Hypothalamus (tissue), 51 donors: ENCODE measurements around the gene TRABD2B.

ENCODE experiments used
- DNase-seq, 51 donors: peaks; one replicate each; lab custom pipeline; 2025; lab: John Stamatoyannopoulos, UW

TRABD2B gene

DNA sequence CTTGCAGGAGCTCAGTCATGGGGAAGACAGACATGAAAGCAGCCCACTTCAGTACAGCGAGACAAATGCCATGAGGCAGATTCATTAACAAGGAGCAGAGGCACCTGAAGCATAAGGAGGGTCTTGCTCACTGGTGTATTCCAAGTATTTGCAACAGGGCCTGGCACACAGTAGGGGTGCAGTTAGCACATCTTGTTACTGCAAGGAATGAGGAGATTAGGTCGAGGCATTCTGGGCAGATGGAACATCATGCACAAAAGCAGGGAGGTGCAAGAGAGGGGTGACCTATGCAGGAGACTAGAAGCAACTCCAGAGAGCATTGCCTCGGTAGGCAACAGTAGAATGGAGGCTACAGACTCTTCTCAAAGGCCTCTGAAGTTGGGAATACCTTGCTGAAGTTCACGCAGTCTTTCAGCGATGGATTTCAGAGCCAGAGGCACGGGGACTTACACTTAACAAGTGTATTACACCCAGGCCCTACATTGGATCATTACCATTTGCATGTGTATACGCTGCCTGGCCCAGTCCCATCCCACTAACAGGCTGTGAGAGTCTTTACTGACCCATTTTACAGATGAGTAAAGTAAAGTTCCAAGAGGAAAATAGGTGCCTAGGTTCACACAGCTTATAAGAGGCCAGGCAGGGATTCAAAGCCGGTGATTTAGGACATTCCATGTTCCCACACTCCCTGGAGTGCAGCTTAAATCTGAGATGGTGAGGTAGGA, 82.1 kb downstream of the TRABD2B start:
- no peak for DNase-seq

DNA sequence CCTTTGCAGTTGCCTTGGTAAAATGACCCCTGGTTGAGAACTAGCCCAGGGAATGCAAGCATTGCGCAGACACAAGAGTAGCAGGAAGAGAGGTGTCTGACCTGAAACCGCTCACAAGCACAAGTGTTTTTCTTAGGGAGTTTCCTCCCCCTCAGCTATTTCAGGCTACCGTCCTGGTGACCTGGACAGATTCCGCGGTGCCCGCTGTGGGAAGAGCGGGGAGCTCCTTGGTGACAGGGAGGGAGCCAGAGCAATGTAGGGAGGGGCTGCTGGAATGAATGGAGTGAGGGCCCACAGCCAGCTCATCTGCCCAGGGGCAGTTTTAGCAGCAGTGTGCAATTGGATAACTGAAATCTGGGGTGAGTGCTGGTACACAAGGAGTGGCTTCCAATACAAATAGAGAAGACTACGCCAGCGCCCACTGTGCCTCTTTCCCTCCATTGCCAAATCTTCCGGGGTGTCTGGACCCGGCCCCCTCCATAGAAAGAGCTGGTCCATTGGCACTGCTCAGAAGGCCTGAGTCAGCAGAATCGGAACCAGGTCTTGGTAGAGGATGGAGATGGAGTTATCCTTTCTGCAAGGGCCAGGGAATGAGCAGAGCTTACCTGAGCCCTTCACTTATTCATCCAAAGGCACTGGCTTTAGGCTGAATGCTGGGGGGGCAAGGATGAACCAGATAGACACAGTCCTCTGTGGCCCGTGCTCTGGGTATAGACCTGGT, 82.8 kb downstream of the TRABD2B start:
- no peak for DNase-seq

DNA sequence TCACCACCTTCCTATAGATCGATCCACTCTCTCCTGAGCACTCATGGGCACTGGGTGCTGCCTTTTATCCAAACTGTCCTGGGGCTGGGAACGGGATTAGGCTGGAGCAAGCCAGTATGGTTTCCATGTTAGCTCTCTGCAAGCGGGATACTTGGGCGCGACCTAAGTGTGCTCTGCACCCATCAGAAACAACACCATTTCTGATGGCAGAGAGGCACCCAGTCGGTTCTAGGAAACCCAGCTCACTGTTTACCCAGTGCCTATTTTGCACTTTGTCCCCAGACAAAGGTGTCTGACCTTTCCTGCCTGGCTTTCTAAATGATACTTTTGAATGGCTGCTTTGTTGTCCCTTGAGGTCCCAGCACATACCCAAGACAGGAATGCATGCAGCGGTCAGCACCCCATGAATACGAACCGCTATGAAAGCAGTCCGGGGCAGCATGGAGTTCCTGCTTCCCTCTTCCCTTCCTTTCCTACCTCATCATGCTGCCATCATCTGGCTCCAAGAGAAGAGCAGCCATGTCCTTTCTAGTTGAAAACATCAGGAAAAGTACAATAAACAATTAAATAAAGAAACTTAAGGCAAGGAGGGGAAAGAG, 83.9 kb downstream of the TRABD2B start:
- DNase-seq: no peak

DNA sequence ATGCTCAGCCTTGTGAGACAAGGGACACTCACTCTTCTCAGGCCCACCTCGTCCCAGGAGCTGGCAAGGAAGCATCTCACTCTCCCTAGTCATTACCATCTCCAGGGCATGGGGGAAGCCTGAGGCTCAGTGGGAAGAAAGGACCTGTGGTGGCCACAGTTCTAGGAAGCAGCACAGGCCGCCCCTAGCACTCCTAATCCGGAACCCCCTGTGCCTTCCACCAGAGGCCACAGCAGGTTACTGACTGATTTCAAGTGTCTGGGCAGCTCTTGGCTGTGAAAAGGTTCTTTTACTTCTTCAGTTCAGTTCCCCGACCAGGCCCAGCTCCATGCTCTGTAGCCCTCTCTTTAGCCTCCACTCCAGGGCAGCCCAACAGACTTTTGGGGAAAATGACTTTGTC, 84.4 kb downstream of the TRABD2B start:
- no peak for DNase-seq

DNA sequence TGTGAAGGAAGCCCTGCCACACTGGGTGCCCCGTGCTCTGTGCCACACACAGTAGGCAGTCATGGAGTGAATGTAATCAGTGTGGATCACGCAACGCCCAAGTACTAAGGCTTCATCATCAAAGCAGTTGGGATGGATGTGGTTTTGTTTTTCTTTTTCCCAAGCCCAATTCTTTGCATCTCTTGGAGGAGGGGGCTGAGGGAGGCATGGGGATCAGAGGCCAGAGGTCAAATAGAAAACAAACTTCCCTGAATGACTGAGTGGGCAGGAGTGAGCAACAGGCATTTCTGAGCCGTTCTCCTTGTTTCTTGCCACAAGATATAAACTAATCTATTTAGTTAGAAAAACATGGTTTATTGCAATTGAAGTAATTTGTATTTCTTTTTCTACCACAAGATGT, 85.3 kb downstream of the TRABD2B start:
- DNase-seq: no peak

DNA sequence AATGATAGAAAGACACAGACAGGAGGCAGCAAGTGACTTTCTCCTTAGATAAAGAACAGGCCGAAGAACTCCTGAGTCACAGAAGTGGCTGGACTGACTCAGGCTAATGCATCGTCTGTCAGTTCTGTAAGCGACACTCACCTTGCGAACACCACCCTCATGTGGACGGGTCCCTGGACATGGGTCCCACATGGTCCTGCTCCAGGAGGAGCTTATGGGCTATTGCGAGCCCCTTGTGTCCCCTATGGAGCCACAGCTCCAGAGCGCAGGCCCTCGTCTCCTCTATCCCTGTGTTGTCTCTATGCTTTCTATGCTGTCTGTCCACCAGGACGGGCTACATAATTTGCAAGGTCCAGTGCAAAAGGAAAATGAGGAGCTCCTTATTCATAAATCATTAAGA, 85.8 kb downstream of the TRABD2B start:
- no peak for DNase-seq

DNA sequence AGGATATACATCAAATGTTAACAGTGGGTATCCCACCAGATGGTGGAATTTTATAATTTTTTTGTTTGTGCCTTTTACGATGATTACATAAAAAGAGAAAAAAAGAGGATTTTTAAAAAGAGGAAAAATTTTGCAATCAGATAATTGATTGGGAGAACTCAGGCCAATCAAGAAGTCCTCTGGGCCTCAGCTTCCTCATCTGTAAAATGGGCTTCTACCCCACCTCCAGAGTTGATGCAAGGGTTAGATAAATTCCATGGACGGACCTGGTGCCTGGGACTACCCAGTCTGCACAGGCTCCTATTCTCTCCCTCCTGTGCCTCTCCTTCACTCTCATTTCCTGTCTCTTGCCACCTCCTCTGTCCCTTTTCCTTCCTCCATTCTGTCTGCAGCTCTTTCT, 88.9 kb downstream of the TRABD2B start:
- no peak for DNase-seq

DNA sequence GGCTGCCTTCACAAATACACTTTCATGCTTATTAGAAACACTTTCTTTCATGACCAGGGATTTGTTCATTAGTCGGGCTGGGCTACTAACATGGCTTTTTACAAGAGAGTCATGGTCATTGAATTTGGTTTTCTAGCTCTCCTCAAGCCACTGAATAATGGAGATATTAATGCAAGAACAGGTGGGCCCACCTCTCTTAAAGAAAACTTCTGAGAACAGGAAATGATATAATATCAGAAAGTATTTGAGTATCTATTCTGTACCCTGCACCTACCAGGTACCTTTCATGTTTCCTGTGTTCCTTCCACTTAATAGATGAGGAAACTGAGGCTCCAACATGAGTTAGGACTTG, 90.0 kb downstream of the TRABD2B start:
- DNase-seq: no peak

DNA sequence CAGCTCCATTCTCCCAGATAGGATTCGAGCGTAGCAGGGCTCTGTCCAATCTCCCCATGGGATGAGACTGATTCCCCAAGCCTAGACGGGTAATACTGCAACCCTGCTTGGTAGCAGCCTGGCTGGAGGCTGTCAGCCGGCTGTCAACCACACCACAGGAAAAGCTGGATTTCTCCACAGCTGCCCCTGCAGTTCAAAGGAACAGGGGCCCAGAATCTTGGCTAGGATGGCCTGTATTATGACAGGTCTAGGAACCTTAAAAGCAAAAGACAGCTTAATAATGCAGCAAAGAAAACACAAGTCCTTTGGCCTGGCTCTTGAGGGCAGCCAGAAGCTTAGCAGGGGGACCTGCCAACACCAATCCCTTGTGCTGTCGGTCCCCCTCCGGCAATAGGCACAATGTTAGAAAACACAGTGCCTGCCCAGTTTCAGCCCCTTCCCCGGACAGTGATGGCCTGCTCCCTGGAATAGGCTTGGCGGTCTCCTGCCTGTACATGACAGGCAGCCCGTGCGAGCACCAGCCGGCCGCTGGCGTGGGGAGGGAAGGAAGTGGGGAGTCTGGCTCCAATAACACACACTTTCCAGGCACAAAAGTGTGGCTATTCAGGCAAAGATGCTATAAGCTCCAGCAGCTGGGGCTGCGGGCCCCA, 90.5 kb downstream of the TRABD2B start:
- DNase-seq: peak in 2 of 51 donors; percentile 3 to 5

DNA sequence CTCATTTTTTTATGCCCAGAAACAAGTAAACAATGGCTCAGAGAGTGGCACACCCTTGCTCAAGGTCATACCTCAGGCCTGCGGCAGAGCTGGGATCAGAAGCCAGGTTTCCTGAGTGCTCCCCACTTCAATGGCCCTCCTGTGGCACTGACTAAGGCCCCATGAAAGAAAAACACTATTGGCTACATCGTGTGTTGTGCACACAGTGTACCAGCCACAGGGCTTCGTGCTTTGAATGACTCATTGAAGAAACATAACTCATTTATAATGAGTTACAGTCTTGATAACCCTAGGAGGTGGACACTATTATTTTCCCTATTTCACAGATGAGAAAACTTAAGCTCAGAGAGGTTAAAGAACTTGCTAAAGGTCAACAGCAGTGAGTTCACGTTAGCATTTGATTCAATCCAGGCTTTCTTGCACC, 91.2 kb downstream of the TRABD2B start:
- DNase-seq: no peak

DNA sequence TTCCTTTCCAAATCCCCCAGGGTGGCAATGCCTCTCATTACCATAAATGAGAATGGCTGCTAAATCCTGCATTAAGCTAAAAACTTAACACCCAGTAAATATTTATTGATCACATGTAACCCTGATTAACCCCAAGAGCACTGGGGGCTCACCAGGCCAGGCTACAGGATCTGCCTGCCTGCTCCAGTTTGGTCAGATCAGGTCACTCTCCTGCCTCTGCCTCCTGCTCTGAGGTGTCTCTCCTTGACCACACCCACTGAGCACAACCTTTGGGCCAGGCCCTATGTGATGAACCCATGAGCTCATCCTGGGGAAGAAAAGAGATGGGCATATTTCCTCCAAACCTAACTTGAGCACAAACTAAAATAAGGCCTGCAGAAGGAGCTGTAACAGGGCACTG, 93.5 kb downstream of the TRABD2B start:
- DNase-seq: no peak

DNA sequence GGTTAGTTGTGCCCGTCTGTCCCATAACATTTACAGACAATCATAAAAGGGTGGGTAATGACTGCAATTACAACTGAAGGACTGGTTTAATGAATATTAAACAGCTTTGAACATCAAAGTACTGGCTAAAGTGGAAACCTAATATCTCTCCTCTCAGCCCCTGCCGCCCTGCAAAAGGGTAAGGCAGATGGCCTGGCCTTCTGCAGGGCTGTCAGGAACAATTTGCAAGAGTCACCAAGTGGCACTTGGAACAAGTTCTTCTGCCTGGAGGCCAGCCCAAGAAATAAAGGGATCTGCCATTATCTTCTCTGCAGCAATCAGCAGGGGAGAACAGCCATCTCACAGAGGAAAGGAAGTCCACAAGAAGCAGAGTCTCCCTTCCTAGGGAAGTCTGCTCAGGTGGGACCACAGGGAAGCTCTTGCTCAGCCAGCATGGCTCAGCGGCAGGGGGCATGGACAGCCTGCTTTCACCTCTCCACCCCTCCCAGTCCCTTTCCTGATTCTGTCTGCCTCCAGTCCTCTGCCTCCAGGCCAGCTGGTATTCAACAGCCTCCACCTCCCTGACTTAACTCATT, 96.1 kb downstream of the TRABD2B start:
- DNase-seq: no peak

DNA sequence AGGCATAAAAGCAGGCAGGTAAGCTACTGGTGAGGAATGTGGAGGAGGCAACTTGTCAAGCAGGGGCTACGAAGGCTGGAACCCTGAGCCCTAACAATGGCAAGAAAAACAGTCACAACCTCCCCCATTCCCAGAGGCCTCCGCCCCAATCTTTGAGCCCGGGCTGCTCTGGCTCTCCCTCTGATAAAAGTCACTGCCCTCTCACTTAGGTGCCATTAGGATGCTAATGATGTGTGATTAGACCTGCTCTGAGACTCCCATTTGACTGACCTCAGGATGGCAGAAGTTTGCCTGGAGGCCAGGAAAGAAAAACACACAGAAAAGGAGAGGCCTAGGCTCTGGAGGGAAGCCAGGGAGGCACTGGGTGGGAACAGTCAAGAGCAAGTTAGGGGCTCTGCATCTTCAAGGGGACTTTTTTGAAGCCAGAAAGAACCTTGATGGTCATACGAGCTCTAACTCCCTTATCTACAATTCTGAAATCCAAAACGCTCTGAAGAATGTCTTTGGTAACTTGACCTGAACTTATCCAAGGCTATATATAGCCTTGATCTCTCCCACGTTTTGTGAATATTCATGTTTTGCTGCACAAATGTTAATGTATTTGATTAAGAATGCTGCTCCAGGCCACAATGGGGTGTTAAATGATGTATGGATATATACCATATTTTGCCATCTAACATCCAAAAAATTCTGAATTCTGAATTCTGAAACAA, 98.9 kb downstream of the TRABD2B start:
- DNase-seq: no peak

DNA sequence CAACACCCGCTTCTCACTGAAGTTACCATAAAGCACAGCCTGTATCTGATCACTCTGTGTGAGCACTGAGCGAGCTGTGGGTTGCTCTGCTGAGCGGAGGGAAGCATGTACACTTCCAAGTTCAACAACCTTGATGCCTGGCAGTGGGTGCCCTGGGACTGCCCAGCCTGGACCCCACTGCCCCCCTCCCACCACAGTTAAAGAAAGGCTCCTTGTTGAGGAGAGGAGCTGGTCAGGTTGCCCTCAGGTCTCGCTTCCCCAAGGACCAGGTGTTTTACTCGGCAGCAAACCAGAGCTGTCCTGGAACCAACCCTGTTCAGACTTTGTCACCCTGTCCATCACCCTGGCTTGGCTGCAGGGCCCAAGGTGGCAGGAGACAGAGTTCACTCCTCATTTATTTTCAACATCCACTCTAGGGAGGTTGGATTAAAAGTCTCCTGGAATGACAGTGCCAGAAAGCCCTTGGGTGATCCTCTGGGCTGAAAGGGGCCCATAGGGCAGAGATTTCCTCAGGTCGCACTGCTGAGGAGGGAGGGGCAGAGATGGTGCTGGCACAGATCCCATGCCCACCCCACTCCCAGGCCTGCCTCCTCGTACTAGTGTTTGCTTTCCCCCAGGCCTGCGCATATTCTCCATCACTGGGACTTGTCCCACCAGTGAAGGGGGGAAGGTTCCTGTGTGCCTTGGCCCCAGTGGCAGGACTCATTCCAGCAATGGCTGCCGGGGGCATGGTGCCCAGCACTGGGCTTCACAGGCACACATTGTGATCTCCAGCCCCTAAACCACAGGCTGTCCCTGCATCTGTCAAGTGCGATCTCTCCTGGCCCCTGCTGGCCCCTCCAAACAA, 101.7 kb downstream of the TRABD2B start:
- DNase-seq: no peak

DNA sequence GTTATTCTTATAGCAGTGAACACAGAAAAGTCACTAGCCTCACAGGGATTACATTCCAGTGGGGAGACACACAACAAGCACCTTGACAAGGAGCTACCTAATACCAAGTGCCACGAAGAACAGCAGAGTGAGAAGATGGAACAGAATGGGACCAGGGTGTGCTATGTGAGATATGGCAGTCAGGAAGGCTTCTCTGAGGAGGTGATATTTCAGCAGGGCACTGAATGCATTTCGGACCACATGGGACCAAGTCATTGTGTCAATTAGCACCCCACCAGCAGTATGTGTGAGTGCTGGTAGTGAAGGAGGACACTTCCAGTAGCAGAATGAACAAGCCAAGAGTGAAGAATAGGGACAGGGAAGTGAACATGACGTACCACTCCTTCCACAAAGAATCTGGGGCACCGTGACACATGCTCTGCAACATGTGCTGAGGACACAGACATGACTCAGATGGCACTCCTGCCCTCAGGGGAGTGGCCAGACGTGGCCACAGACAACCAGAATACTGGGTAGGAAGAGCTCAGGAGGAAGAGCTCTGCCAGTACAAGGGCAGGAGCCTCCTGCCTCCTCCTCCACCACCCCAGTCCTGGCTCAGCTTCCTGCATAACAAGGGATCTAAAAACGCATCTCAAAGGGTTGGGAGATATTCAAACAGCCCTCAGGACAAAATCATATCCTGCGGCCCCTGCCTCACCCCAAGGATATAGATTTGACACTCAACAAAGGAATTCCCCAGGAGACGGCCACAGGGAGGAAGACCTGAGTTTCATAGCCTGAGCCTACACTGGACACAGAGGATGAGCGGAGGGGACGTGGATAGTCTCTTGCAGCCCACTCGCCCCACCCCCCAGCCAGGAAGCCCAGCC, 102.5 kb downstream of the TRABD2B start:
- no peak for DNase-seq

DNA sequence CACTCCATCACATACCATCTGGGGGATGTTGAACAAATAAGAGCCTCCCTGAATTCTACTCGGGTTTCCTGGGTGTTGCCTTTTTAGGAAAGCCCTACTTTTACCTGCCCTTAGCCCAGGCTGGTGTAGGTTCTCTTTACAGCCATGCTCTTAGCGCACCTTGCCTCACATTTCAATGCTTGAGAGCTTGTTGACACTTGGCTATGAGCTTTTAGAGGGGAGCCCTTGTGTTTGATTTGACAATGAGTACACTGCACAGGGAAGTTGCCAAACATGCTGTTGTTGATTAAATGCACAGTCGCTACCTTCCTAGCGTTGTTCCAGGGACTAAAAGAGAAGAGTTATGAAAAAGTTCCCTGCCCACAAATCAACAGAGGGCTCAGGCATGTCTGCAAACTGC, 103.8 kb downstream of the TRABD2B start:
- no peak for DNase-seq

DNA sequence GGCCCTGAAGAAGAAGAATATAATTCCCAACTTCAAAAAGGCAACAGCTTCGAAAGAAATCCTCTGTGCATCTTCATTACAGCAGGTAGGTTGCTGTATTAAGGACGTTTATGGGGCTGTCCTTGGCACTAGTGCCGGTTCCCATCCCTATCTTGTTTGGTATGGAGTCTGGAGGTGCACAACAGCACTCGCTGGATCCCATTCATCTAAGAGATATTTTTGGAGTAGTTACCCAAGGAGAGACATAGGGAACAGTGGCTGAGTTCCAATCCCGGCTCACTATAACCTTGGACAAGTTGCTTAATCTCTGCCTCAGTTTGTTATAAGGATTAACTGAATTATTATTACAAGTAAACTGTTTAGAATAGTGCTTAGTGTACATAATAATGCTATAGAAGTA, 106.4 kb downstream of the TRABD2B start:
- no peak for DNase-seq

DNA sequence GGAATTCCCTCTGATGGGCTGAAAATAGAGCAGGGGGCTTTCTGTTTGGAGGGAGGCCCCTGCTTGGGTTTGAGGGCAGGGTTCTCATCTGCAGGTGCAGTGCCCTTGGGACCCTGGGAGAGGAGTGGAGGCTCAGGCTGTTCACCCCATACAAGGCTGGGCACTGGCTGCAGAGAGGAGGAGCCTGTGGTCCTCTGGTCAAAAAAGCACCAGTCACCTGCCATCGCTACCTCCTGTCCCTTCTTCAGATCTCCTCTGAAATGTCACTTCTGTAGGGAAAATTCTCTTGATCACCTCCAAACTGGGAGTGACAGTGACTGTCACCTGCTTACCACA, 108.9 kb downstream of the TRABD2B start:
- DNase-seq: no peak
